ENCODE measurements around the gene KCNH8. TPM values are rescaled to one million over a fixed set of nuclear protein-coding genes. Genes with fewer than 3 reads are reported as not detected.

KCNH8 gene
- total and polyA plus RNA-seq, 2 of the 4 experiments (the other 2 are of a cell fraction): not detected

- no CpG with 5 or more reads among the region's 2 CpGs for WGBS, 2 experiments (ENCODE audit: extremely low coverage in 2 of 2, insufficient read length in 1 of 2)
- POLR2A ChIA-PET (ENCODE audit: unreplicated experiment): no interaction called here
- H3K9me1 ChIP-seq (ENCODE audit: insufficient read depth, low read length): no peaks in the 10 kb centered on the region
Observed at GRCh38 chr3:19573644-19574043, 425.3 kb downstream of the KCNH8 start.

More at GRCh38 chr3:19573644-19574043, 425.3 kb downstream of the KCNH8 start:
- Histone ChIP-seq H4K5ac (ENCODE audit: low read depth, low read length) (no peak overlapping the region), H3K18ac (ENCODE audit: low read depth, low read length) (no peak overlapping the region), H2AFZ (replicated peaks; ENCODE audit: low read length, poor library complexity) (no peak overlapping the region), H4K20me1 (ENCODE audit: insufficient read depth, low read length) (no peaks in the 10 kb centered on the region), H3K4me2 (ENCODE audit: low read depth, low read length) (no peak overlapping the region), H3K23ac (ENCODE audit: low read depth, low read length) (no peak overlapping the region), H3K79me1 (ENCODE audit: low read depth in 1 of 2, low read length in 2 of 2) (no peaks in the 10 kb centered on the region), H2BK5ac (ENCODE audit: low read depth, low read length, poor library complexity, severe bottlenecking) (no peak overlapping the region), H3K27ac (ENCODE audit: insufficient read depth, low read length) (no peak overlapping the region), H2AK9ac (replicated peaks; ENCODE audit: low read depth, low read length, poor library complexity) (no peak overlapping the region), H2BK20ac (ENCODE audit: low read depth, low read length) (no peak overlapping the region), H2BK120ac (ENCODE audit: low read depth, low read length) (no peak overlapping the region), H2BK15ac (ENCODE audit: low read depth, low read length) (no peak overlapping the region), H3K14ac (replicated peaks; ENCODE audit: low read depth, low read length) (no peak overlapping the region), H3K27me3 (ENCODE audit: control insufficient read depth, insufficient read depth, low read length) (no peaks in the 10 kb centered on the region), H4K91ac (ENCODE audit: insufficient read depth, low read depth, low read length) (no peak overlapping the region), H3K4me1 (ENCODE audit: control insufficient read depth, insufficient read depth, low read length) (no peaks in the 10 kb centered on the region), H3K9ac (ENCODE audit: low read depth, low read length) (no peak overlapping the region), H3K9me3 (ENCODE audit: control insufficient read depth, insufficient read depth, low read length) (peaks cover 5% of the 10 kb centered on the region), H3K4ac (ENCODE audit: low read depth, low read length) (no peak overlapping the region), H4K8ac (ENCODE audit: low read depth in 2 of 2, low read length in 2 of 2) (no peak overlapping the region), H3K4me3 (ENCODE audit: insufficient read depth, low read depth, low read length) (no peak overlapping the region), H3K36me3 (ENCODE audit: control insufficient read depth, insufficient read depth, low read length) (no peaks in the 10 kb centered on the region), H2AK5ac (ENCODE audit: low read depth, low read length) (no peak overlapping the region), H3K56ac (ENCODE audit: extremely low read depth, insufficient read depth, low read length) (no peak overlapping the region)
- CTCF ChIA-PET: no interaction called here
- TF ChIP-seq RFX5 (IDR thresholded peaks at IDR 0.05; ENCODE audit: low read depth, low read length) (no peak), RAD21 (IDR thresholded peaks at IDR 0.05; ENCODE audit: low read length) (no peak), POLR2A (IDR thresholded peaks at IDR 0.05; ENCODE audit: low read depth, low read length) (no peak), FOS (IDR thresholded peaks at IDR 0.05; ENCODE audit: low read depth, low read length) (no peak), MAZ (IDR thresholded peaks at IDR 0.05; ENCODE audit: borderline replicate concordance, low read depth, low read length) (no peak), SMC3 (IDR thresholded peaks at IDR 0.05; ENCODE audit: low read depth, low read length) (no peak), CEBPB (IDR thresholded peaks at IDR 0.05; ENCODE audit: low read depth, low read length) (no peak)
- DNase-seq (no peak), ATAC-seq (ENCODE audit: low read depth) (no peak)
- no TSS peak for BruUV-seq (replicated peaks)
- in situ Hi-C loops (cut with MboI; ENCODE audit: low sequenced_read_pairs) (no loop called here), intact Hi-C loops (cut with micrococcal nuclease) (no loop called here), dilution Hi-C loops (cut with HindIII; ENCODE audit: low sequenced_read_pairs, unreplicated experiment) (no loop called here)
